Thoracic aorta (tissue), 2 donors: ENCODE results near the gene CACNA2D4. TPM values are rescaled to one million over a fixed set of nuclear protein-coding genes. Genes with fewer than 3 reads are reported as not detected.

ENCODE experiments used
- ATAC-seq: fragments of 150-250 bp; one replicate; pipeline ENCODE4 v1.8.0; 2017; ENCODE audit warnings: low read depth; ENCODE audit not compliant: insufficient number of reproducible peaks, low FRiP score
- DNase-seq: peaks from one replicate; pipeline ENCODE4 v3.0.0-alpha.2; 2020; ENCODE audit warnings: low spot score
- H3K27ac ChIP-seq, 2 donors: fragments of 200-600 bp; sonication (generic); 1 replicate in 1 of 2; 2 replicates in 1 of 2; pipeline ENCODE4 v1.5.1; 2016; ENCODE audit warnings: mild to moderate bottlenecking in 2 of 2, moderate library complexity in 2 of 2
- H3K27me3 ChIP-seq: fragments of 200-600 bp; sonication (generic); replicated peaks from 2 replicates; pipeline ENCODE4 v1.6.0; 2016; ENCODE audit warnings: mild to moderate bottlenecking; ENCODE audit not compliant: insufficient read depth
- H3K36me3 ChIP-seq: fragments of 200-600 bp; sonication (generic); one replicate; pipeline ENCODE4 v1.5.1; 2016
- H3K4me1 ChIP-seq, 2 donors: fragments of 200-600 bp; sonication (generic); 1 replicate in 1 of 2; 2 replicates in 1 of 2; pipeline versions ENCODE4 v1.5.1 to v1.6.0; 2016; ENCODE audit warnings: low read depth in 2 of 2, mild to moderate bottlenecking in 1 of 2; ENCODE audit not compliant: control insufficient read depth in 1 of 2
- H3K4me3 ChIP-seq: fragments of 200-600 bp; sonication (generic); 2 replicates; pipeline ENCODE4 v1.5.1; 2016; ENCODE audit warnings: mild to moderate bottlenecking
- H3K9me3 ChIP-seq: fragments of 200-600 bp; sonication (generic); 2 replicates; pipeline ENCODE4 v1.5.1; 2016
- CTCF ChIP-seq: fragments of 200-600 bp; sonication (generic); IDR thresholded peaks from one replicate; pipeline ENCODE4 v1.5.1; 2019; ENCODE audit warnings: antibody characterized with exemption
- total RNA-seq, 2 donors: library from RNA; depleted of rRNA; stranded (reverse); fragments of >200 nt; gene quantifications; one replicate each; pipeline versions ENCODE4 v1.1.0 to v1.2.3, GENCODE V29; 2016

Gene CACNA2D4
- total RNA-seq, 2 donors from 2014 or later = 8.7 to 12.3 TPM

GRCh38 chr12:1747609-1748008 lies 170.8 kb downstream of the CACNA2D4 start:
- Histone ChIP-seq H3K36me3 (no peaks in the 10 kb centered on the region), H3K27ac (no peak overlapping the region), H3K27me3 (no peaks in the 10 kb centered on the region), H3K9me3 (peaks cover 5% of the 10 kb centered on the region), H3K4me3 (no peak overlapping the region), H3K4me1 (no peaks in the 10 kb centered on the region)
- no peak for ATAC-seq
- DNase-seq = no peak
- no peak for TF ChIP-seq CTCF

GRCh38 chr12:1744932-1745331 lies 173.5 kb downstream of the CACNA2D4 start:
- H3K36me3 ChIP-seq = no peaks in the 10 kb centered on the region
- H3K27ac ChIP-seq = no peak overlapping the region
- H3K27me3 ChIP-seq = no peaks in the 10 kb centered on the region
- no peak for ATAC-seq
- TF ChIP-seq CTCF = no peak
- H3K9me3 ChIP-seq = peaks cover 5% of the 10 kb centered on the region
- no peak overlapping the region for H3K4me3 ChIP-seq
- DNase-seq = no peak
- peaks cover 0 to 6% of the 10 kb centered on the region in 2 donors for H3K4me1 ChIP-seq

Other genes starting within 250 kb of the CACNA2D4 start
- 10 to 100 TPM; 24.2 to 43.0 TPM for gene ADIPOR2, start 227.6 kb downstream of the CACNA2D4 start, total RNA-seq
- gene LRTM2, start 98.1 kb downstream of the CACNA2D4 start, total RNA-seq = not detected
- 10 to 100 TPM; 16.6 to 19.5 TPM for gene DCP1B, start 85.8 kb upstream of the CACNA2D4 start, total RNA-seq
- 100 to 1,000 TPM in 1 of 2 donors, 10 to 100 TPM in 1; 70.0 to 127 TPM for gene CACNA1C, start 134.3 kb upstream of the CACNA2D4 start, total RNA-seq